ENCODE results near the gene JPT2.

DNA sequence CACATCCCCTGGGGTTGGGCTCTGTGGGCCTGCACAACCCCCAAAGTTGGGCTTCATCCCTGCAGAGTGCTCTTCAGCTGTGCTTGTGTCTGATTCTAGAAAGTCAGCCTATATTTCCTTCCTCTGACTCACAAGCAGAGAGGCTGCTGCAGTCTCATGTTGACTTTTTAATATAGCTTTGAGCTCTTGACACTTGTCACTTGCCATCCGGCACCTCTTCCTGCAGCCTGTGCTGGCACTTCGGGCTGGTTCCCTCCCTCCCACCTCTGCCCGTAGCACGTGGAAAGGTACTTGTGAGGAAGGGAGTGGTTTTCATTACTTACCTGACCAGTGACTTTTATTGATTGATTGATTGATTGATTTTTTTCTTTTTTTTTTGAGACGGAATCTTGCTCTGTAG, 19.0 kb upstream of the JPT2 start:
- TF ChIP-seq, protein P1, sequence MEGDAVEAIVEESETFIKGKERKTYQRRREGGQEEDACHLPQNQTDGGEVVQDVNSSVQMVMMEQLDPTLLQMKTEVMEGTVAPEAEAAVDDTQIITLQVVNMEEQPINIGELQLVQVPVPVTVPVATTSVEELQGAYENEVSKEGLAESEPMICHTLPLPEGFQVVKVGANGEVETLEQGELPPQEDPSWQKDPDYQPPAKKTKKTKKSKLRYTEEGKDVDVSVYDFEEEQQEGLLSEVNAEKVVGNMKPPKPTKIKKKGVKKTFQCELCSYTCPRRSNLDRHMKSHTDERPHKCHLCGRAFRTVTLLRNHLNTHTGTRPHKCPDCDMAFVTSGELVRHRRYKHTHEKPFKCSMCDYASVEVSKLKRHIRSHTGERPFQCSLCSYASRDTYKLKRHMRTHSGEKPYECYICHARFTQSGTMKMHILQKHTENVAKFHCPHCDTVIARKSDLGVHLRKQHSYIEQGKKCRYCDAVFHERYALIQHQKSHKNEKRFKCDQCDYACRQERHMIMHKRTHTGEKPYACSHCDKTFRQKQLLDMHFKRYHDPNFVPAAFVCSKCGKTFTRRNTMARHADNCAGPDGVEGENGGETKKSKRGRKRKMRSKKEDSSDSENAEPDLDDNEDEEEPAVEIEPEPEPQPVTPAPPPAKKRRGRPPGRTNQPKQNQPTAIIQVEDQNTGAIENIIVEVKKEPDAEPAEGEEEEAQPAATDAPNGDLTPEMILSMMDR (IDR thresholded peaks at IDR 0.05): no peak
- TF ChIP-seq POLR2A (IDR thresholded peaks at IDR 0.05): no peak
